ENCODE measurements around the gene MLH3.

MLH3 gene

GRCh38 chr14:75018694-75019093 lies 32.6 kb downstream of the MLH3 start:
- CTCF ChIA-PET: interaction anchor here (0.5 to 1.1 kb wide), 3 partner anchors 70 to 86 kb away, joined by 3 to 4 read pairs (median 3); no protein-coding TSS in a partner anchor
- DNase-seq (ENCODE audit: low spot score): no peak

GRCh38 chr14:75016815-75017214 lies 34.5 kb downstream of the MLH3 start:
- H3K27ac ChIP-seq: no peak overlapping the region
- TF ChIP-seq CTCF (conservative IDR thresholded peaks at IDR 0.05; ENCODE audit: low read depth): no peak
- ChIA-PET CTCF (no interaction called here), POLR2A (ENCODE audit: low non-redundant PET) (no interaction called here)
- no peak for DNase-seq (ENCODE audit: low spot score)

More at GRCh38 chr14:75018694-75019093, 32.6 kb downstream of the MLH3 start:
- POLR2A ChIA-PET (ENCODE audit: low non-redundant PET): no interaction called here
- no peak overlapping the region for H3K27ac ChIP-seq
- TF ChIP-seq CTCF (conservative IDR thresholded peaks at IDR 0.05; ENCODE audit: low read depth): no peak

GRCh38 chr14:75015496-75015895 lies 35.8 kb downstream of the MLH3 start:
- no peak for TF ChIP-seq CTCF (conservative IDR thresholded peaks at IDR 0.05; ENCODE audit: low read depth)
- ChIA-PET CTCF (no interaction called here), POLR2A (ENCODE audit: low non-redundant PET) (no interaction called here)
- no peak for DNase-seq (ENCODE audit: low spot score)
- no peak overlapping the region for H3K27ac ChIP-seq

GRCh38 chr14:75013290-75013689 lies 38.0 kb downstream of the MLH3 start:
- no peak for DNase-seq (ENCODE audit: low spot score)
- TF ChIP-seq CTCF (conservative IDR thresholded peaks at IDR 0.05; ENCODE audit: low read depth): no peak

GRCh38 chr14:75011356-75011994 lies 39.8 kb downstream of the MLH3 start:
- no peak for TF ChIP-seq CTCF (conservative IDR thresholded peaks at IDR 0.05; ENCODE audit: low read depth)
- H3K27ac ChIP-seq: no peak overlapping the region
- CTCF ChIA-PET: interaction anchor here (0.6 kb wide), 1 partner anchor 67 kb away, joined by 3 read pairs; no protein-coding TSS in a partner anchor
- no peak for DNase-seq (ENCODE audit: low spot score)
- POLR2A ChIA-PET (ENCODE audit: low non-redundant PET): no interaction called here

More at GRCh38 chr14:75013290-75013689, 38.0 kb downstream of the MLH3 start:
- ChIA-PET CTCF (interaction anchor here (0.7 kb wide), 1 partner anchor 75 kb away, joined by 4 read pairs; no protein-coding TSS in a partner anchor), POLR2A (ENCODE audit: low non-redundant PET) (no interaction called here)
- H3K27ac ChIP-seq: no peak overlapping the region

- H3K27ac ChIP-seq: no peak overlapping the region
- ChIA-PET CTCF (interaction anchor here (0.6 to 1.1 kb wide), 2 partner anchors 73 to 105 kb away, joined by 3 to 4 read pairs; no protein-coding TSS in a partner anchor), POLR2A (ENCODE audit: low non-redundant PET) (no interaction called here)
- no peak for TF ChIP-seq CTCF (conservative IDR thresholded peaks at IDR 0.05; ENCODE audit: low read depth)
- no peak for DNase-seq (ENCODE audit: low spot score)
These were observed 40.7 kb downstream of the MLH3 start for GRCh38 chr14:75010472-75011093.
